Measurements from ENCODE around the gene APOL5.
"Not testable (repeated sequence)": the region's sequence is repeated elsewhere in the genome, so short reads cannot be mapped to it uniquely, and the experiment has no call there.

The APOL5 gene, protein sequence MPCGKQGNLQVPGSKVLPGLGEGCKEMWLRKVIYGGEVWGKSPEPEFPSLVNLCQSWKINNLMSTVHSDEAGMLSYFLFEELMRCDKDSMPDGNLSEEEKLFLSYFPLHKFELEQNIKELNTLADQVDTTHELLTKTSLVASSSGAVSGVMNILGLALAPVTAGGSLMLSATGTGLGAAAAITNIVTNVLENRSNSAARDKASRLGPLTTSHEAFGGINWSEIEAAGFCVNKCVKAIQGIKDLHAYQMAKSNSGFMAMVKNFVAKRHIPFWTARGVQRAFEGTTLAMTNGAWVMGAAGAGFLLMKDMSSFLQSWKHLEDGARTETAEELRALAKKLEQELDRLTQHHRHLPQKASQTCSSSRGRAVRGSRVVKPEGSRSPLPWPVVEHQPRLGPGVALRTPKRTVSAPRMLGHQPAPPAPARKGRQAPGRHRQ

GRCh38 chr22:35717572-35717971, at the start of gene APOL5:
TSS of gene APOL5 (plus strand) at chr22:35717872. CDS start at chr22:35717872, 0 bp downstream.
- peaks cover 4% of the 10 kb centered on the region for H3K36me3 Mint-ChIP-seq
- H3K4me1 Mint-ChIP-seq, result no peaks in the 10 kb centered on the region
- DNase-seq (ENCODE audit: low spot score in 2 of 2), result no peak
- no peak within 1 kb of the TSS for H3K4me3 Mint-ChIP-seq
- peaks cover 10% of the 10 kb centered on the region for H3K9me3 Mint-ChIP-seq
- peaks cover 21% of the 10 kb centered on the region for H3K27me3 Mint-ChIP-seq
- H3K27ac Mint-ChIP-seq, result no peak within 1 kb of the TSS
- no peak for ATAC-seq (ENCODE audit: low read depth)

- H3K9me3 Mint-ChIP-seq, result peaks cover 6% of the 10 kb centered on the region
- H3K36me3 Mint-ChIP-seq, result peaks cover 2% of the 10 kb centered on the region
- no peak for DNase-seq (ENCODE audit: low spot score in 2 of 2)
- ATAC-seq (ENCODE audit: low read depth), result no peak
- H3K27ac Mint-ChIP-seq, result no peak overlapping the region
- no peak overlapping the region for H3K4me3 Mint-ChIP-seq
- peaks cover 1% of the 10 kb centered on the region for H3K27me3 Mint-ChIP-seq
- peaks cover 3% of the 10 kb centered on the region for H3K4me1 Mint-ChIP-seq
Observed at GRCh38 chr22:35674335-35674734, 43.3 kb upstream of the APOL5 start.

- not testable (repeated sequence) for ATAC-seq (ENCODE audit: low read depth)
Observed at GRCh38 chr22:35676065-35676464, 41.6 kb upstream of the APOL5 start.

DNA sequence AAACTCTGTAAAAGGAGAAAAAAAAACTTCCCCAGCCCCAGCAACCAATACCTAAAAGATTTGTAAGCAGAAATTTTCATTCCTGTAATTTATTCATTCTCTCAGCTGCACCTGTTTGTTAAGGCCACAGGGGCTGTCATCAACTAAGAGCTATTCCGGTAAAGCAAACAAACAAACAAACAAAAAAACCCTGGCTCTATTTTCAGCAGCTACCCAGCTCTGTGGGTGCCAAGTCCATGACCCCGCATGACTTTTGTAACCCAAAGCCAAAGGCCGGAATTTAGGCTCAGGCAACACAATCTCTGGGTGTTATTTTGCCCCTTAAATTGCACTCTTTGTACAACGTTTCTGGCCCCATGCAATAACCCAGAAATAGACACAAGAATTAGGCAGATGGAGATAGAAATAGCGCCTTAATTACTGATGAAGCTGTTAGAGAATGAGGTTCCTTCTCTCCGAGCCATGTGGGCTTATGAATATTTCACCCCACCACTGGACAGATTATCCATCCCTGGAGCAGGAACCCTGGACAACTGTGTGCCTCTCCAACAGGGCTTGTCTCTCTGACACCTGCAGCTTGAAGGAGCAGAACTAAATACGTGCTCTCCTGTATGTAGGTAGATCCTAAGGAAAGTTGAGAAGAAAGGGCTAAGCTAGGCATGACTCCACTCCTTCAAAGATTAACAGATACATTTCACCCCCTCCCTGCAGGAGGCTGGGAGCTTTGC, 40.0 kb upstream of the APOL5 start:
- Mint-ChIP-seq H3K4me1 (peaks cover 3% of the 10 kb centered on the region), H3K27me3 (peaks cover 5% of the 10 kb centered on the region), H3K9me3 (peaks cover 10% of the 10 kb centered on the region), H3K4me3 (no peak overlapping the region), H3K27ac (no peak overlapping the region), H3K36me3 (peaks cover 2% of the 10 kb centered on the region)
- no peak for ATAC-seq (ENCODE audit: low read depth)
- no peak for DNase-seq (ENCODE audit: low spot score in 2 of 2)

More at GRCh38 chr22:35676065-35676464, 41.6 kb upstream of the APOL5 start:
- not testable (repeated sequence) for H3K4me1 Mint-ChIP-seq; H3K27ac Mint-ChIP-seq; H3K4me3 Mint-ChIP-seq; H3K9me3 Mint-ChIP-seq; DNase-seq (ENCODE audit: low spot score in 2 of 2); H3K27me3 Mint-ChIP-seq; H3K36me3 Mint-ChIP-seq

DNA sequence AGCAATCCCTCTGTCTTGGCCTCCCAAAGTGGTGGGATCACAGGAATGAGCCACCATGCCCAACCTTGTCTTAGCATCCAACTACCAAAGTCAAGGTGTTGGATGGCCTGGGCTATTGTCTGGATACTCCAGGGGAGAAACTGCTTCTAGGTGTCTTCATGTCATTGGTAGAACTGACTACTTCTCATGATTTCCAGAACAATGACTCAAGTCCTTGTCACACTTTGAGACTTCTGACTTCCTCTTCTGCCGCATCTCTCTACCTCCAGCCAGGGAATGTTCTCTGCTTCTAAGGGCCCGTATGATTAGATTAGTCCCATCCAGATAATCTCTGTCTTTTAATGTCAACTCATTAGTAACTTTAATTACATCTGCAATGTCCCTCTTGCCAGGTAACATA, 38.8 kb upstream of the APOL5 start:
- Mint-ChIP-seq H3K27me3 (peaks cover 12% of the 10 kb centered on the region), H3K4me1 (peaks cover 10% of the 10 kb centered on the region), H3K36me3 (peaks cover 6% of the 10 kb centered on the region), H3K4me3 (no peak overlapping the region), H3K9me3 (peaks cover 13% of the 10 kb centered on the region), H3K27ac (no peak overlapping the region)
- no peak for DNase-seq (ENCODE audit: low spot score in 2 of 2)
- ATAC-seq (ENCODE audit: low read depth), result no peak

DNA sequence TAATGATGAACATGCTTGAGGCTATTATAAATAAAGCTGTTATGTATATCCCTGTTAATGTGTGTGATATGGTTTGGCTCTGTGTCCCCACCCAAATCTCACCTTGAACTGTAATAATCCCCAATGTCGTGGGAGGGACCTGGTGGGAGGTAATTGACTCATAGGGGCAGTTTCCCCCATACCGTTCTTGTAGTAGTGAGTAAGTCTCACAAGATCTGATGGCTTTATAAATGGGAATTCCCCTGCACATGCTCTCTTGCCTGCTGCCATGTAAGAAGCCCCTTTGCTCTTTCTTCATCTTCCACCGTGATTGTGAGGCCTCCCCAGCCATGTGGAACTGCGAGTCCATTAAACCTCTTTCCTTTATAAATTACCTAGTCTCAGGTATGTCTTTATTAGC, 38.2 kb upstream of the APOL5 start:
- not testable (repeated sequence) for H3K4me3 Mint-ChIP-seq; ATAC-seq (ENCODE audit: low read depth); DNase-seq (ENCODE audit: low spot score in 2 of 2); H3K36me3 Mint-ChIP-seq; H3K27ac Mint-ChIP-seq
- peaks cover 11% of the 10 kb centered on the region for H3K9me3 Mint-ChIP-seq
- peaks cover 15% of the 10 kb centered on the region for H3K27me3 Mint-ChIP-seq
- H3K4me1 Mint-ChIP-seq, result peaks cover 12% of the 10 kb centered on the region

DNA sequence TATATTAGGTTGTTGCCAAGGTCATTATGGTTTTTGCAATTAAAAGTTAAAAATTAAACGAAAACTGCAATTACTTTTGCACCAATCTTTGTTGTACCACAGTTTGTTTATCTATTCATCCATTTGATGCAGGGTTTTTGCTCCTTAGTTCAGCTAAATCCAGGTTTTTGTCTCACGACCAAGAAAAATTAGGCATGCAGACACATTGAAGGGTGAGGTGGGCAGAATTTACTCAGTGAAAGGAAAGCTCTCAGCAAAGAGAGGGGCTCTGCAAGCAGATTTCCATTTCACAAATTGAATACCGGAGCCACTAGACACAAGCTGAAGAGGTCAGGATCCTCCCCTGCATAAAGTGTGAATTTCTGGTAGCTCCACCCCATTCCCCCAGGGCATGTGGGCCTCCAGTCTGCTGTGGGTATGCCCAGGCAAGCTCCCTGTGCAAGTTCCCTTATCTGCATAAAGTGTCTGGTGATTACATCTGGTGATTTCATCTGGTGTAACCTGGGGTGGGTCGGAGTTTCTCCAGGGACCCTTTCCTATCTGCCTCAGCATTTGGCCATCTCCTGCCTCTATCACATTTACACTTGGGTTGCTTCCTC, 36.1 kb upstream of the APOL5 start:
- Mint-ChIP-seq H3K9me3 (peaks cover 7% of the 10 kb centered on the region), H3K4me1 (peaks cover 21% of the 10 kb centered on the region), H3K36me3 (peaks cover 4% of the 10 kb centered on the region), H3K27ac (no peak overlapping the region), H3K27me3 (peaks cover 15% of the 10 kb centered on the region), H3K4me3 (no peak overlapping the region)
- DNase-seq (ENCODE audit: low spot score in 2 of 2), result no peak
- ATAC-seq (ENCODE audit: low read depth), result no peak

DNA sequence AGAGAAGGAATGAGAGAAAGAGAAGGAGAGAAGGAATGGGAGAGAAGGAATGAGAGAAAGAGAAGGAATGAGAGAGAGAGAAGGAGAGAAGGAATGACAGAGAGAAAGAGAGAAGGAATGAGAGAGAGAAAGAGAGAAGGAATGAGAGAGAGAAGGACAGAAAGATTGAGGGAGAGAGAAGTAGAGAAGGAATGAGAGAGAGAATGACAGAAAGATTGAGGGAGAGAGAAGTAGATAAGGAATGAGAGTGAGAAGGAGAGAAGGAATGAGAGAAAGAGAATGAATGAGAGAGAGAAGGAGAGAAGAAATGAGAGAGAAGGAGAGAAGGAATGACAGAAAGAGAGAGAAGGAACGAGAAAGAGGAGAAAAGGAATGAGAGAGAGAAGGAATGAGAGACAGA, 34.1 kb upstream of the APOL5 start:
- H3K4me1 Mint-ChIP-seq, result peaks cover 22% of the 10 kb centered on the region
- peaks cover 4% of the 10 kb centered on the region for H3K36me3 Mint-ChIP-seq
- H3K4me3 Mint-ChIP-seq, result no peak overlapping the region
- H3K9me3 Mint-ChIP-seq, result peaks cover 10% of the 10 kb centered on the region
- peaks cover 15% of the 10 kb centered on the region for H3K27me3 Mint-ChIP-seq
- ATAC-seq (ENCODE audit: low read depth) (no peak), DNase-seq (ENCODE audit: low spot score in 2 of 2) (no peak)
- H3K27ac Mint-ChIP-seq, result peak overlapping the region; percentile 0

DNA sequence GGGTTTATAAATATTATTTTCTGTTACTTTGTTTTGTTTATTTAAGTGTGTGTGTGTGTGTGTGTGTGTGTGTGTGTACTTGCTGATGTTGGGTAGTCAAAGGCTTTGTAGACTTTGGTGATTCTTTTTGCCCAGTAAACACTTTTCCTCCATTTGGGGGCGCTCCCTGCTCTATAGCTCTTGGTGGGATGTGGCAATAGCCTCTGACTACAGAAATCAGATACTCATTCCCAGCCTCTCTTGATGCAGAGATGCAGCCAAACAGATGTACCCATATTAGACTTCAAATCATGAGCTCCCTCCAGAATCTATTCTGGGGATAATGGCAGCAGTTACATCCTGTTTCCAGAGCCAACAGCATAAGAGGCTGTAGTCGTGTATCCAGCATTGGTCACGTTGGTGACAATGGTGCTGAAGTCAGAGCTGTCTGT, 33.4 kb upstream of the APOL5 start:
- no peak for DNase-seq (ENCODE audit: low spot score in 2 of 2)
- Mint-ChIP-seq H3K27me3 (peaks cover 13% of the 10 kb centered on the region), H3K27ac (no peak overlapping the region), H3K4me1 (peaks cover 22% of the 10 kb centered on the region), H3K9me3 (peaks cover 10% of the 10 kb centered on the region), H3K4me3 (no peak overlapping the region), H3K36me3 (peaks cover 4% of the 10 kb centered on the region)
- no peak for ATAC-seq (ENCODE audit: low read depth)

DNA sequence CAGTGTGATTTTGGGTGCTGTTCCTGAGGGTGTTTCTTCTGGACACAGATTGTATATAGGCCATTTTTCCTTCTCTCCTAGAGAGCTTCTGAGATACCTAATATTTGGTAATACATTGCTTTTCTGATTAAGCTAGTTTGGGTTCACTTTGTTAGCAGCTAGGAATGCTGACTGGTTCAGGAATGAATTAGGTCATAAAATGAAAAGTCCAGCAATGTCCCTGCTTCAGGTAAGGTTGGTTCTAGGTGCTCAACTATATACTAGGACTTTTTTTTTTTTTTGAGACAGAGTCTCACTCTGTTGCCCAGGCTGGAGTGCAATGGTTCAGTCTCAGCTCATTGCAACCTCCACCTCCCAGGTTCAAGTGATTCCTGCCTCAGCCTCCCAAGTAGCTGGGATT, 32.9 kb upstream of the APOL5 start:
- Mint-ChIP-seq H3K36me3 (peaks cover 4% of the 10 kb centered on the region), H3K4me3 (no peak overlapping the region), H3K27me3 (peaks cover 13% of the 10 kb centered on the region), H3K4me1 (peaks cover 24% of the 10 kb centered on the region), H3K27ac (no peak overlapping the region), H3K9me3 (peaks cover 10% of the 10 kb centered on the region)
- DNase-seq (ENCODE audit: low spot score in 2 of 2) (no peak), ATAC-seq (ENCODE audit: low read depth) (no peak)

GRCh38 chr22:35685731-35686130, 31.9 kb upstream of the APOL5 start:
- ATAC-seq (ENCODE audit: low read depth) (no peak), DNase-seq (ENCODE audit: low spot score in 2 of 2) (no peak)
- Mint-ChIP-seq H3K4me1 (peaks cover 24% of the 10 kb centered on the region), H3K27me3 (peaks cover 13% of the 10 kb centered on the region), H3K36me3 (peaks cover 4% of the 10 kb centered on the region), H3K27ac (no peak overlapping the region), H3K4me3 (no peak overlapping the region), H3K9me3 (peaks cover 9% of the 10 kb centered on the region)

GRCh38 chr22:35686298-35686697, 31.4 kb upstream of the APOL5 start:
- H3K27me3 Mint-ChIP-seq, result peaks cover 15% of the 10 kb centered on the region
- no peak overlapping the region for H3K4me3 Mint-ChIP-seq
- H3K4me1 Mint-ChIP-seq, result peaks cover 24% of the 10 kb centered on the region
- peaks cover 4% of the 10 kb centered on the region for H3K36me3 Mint-ChIP-seq
- peak; percentile 63 for ATAC-seq (ENCODE audit: low read depth)
- peaks cover 8% of the 10 kb centered on the region for H3K9me3 Mint-ChIP-seq
- no peak overlapping the region for H3K27ac Mint-ChIP-seq
- no peak for DNase-seq (ENCODE audit: low spot score in 2 of 2)

GRCh38 chr22:35687461-35687860, 30.2 kb upstream of the APOL5 start:
- peaks cover 5% of the 10 kb centered on the region for H3K9me3 Mint-ChIP-seq
- H3K4me3 Mint-ChIP-seq, result no peak overlapping the region
- peaks cover 4% of the 10 kb centered on the region for H3K36me3 Mint-ChIP-seq
- H3K27ac Mint-ChIP-seq, result no peak overlapping the region
- DNase-seq (ENCODE audit: low spot score in 2 of 2), result no peak
- peaks cover 12% of the 10 kb centered on the region for H3K27me3 Mint-ChIP-seq
- peaks cover 24% of the 10 kb centered on the region for H3K4me1 Mint-ChIP-seq
- no peak for ATAC-seq (ENCODE audit: low read depth)
